Stimulated activated naive CD4-positive, alpha-beta T cell (primary cell): ENCODE measurements around the gene CDKN2AIP.

Experiments
- DNase-seq, 6 experiments: peaks; one replicate each; lab custom pipeline; 2025; lab: John Stamatoyannopoulos, UW

Gene CDKN2AIP

GRCh38 chr4:183444214-183445096 is at the start of gene CDKN2AIP:
CDKN2AIP (plus strand) TSS chr4:183444636; CDS start chr4:183444798, 162 bp downstream.
- DNase-seq: peak; percentile 89 to 95 (median 92)

GRCh38 chr4:183395395-183395794 is 49.0 kb upstream of the CDKN2AIP start:
- no peak for DNase-seq

GRCh38 chr4:183396227-183396637 is 48.2 kb upstream of the CDKN2AIP start:
- no peak for DNase-seq

GRCh38 chr4:183397741-183398297 is 46.6 kb upstream of the CDKN2AIP start:
- DNase-seq: no peak

- peak; percentile 12 to 56 (median 37) for DNase-seq
These were observed 45.9 kb upstream of the CDKN2AIP start for GRCh38 chr4:183398298-183399125.

GRCh38 chr4:183399126-183399522 is 45.3 kb upstream of the CDKN2AIP start:
- DNase-seq: no peak

GRCh38 chr4:183399616-183400015 is 44.8 kb upstream of the CDKN2AIP start:
- no peak for DNase-seq

- no peak for DNase-seq
These were observed 44.4 kb upstream of the CDKN2AIP start for GRCh38 chr4:183400035-183400434.

GRCh38 chr4:183401473-183401872 is 43.0 kb upstream of the CDKN2AIP start:
- no peak for DNase-seq

GRCh38 chr4:183402771-183403170 is 41.7 kb upstream of the CDKN2AIP start:
- DNase-seq: no peak

GRCh38 chr4:183403486-183403885 is 41.0 kb upstream of the CDKN2AIP start:
- DNase-seq: no peak

- no peak for DNase-seq
These were observed 40.5 kb upstream of the CDKN2AIP start for GRCh38 chr4:183403961-183404360.

GRCh38 chr4:183405303-183405702 is 39.1 kb upstream of the CDKN2AIP start:
- no peak for DNase-seq

GRCh38 chr4:183407128-183407585 is 37.3 kb upstream of the CDKN2AIP start:
- DNase-seq: peak; percentile 77 to 91 (median 86)

- no peak for DNase-seq
These were observed 36.6 kb upstream of the CDKN2AIP start for GRCh38 chr4:183407635-183408464.

- DNase-seq: no peak
These were observed 35.6 kb upstream of the CDKN2AIP start for GRCh38 chr4:183408796-183409195.

GRCh38 chr4:183409483-183409882 is 35.0 kb upstream of the CDKN2AIP start:
- no peak for DNase-seq

- DNase-seq: no peak
These were observed 34.5 kb upstream of the CDKN2AIP start for GRCh38 chr4:183409934-183410333.

GRCh38 chr4:183411291-183411861 is 33.1 kb upstream of the CDKN2AIP start:
- DNase-seq: no peak

GRCh38 chr4:183412821-183413220 is 31.6 kb upstream of the CDKN2AIP start:
- DNase-seq: no peak
